Upper lobe of left lung (tissue), 4 donors: ENCODE results near the gene AGL.

ENCODE experiments used
- EP300 ChIP-seq, 4 donors: sonication (generic); formaldehyde crosslinking; IDR thresholded peaks; one replicate each; pipeline ENCODE4 v1.5.1; 2017; ENCODE audit warnings: antibody characterized with exemption in 4 of 4, control low read depth in 2 of 4
- POLR2AphosphoS5 ChIP-seq, 2 donors: sonication (generic); formaldehyde crosslinking; IDR thresholded peaks; one replicate each; pipeline ENCODE4 v1.5.1; 2017; ENCODE audit warnings: antibody characterized with exemption in 2 of 2
- TF ChIP-seq, protein P1 (sequence below), 6 experiments: fragments of 450-650 bp in 4 of 6; fragments of 200-600 bp in 2 of 6; sonication (generic) in 2 of 6; IDR thresholded peaks; one replicate each; pipeline ENCODE4 v1.5.1; 2016 to 2019; ENCODE audit warnings: antibody characterized with exemption in 6 of 6

DNA sequence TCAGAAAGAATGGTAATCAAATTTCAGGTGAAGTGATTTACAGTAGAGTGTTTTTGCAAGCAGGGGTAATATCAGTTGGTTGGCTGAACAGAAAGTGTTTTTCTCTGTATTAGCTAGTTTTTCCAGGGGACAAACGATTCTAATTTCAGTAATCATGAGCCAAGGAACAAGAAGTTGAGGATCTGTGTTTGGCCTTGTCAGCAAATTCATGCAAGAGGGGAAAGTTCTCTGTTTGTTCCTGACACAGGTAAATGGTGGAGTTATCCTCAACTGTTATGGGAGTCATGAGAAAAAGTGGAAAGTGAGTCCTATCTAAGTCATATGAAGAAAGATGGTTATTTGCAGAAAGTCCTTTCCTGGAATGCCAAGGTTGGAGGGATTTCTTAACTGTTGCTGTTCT is 95.0 kb downstream of the AGL start:
- TF ChIP-seq, protein P1, sequence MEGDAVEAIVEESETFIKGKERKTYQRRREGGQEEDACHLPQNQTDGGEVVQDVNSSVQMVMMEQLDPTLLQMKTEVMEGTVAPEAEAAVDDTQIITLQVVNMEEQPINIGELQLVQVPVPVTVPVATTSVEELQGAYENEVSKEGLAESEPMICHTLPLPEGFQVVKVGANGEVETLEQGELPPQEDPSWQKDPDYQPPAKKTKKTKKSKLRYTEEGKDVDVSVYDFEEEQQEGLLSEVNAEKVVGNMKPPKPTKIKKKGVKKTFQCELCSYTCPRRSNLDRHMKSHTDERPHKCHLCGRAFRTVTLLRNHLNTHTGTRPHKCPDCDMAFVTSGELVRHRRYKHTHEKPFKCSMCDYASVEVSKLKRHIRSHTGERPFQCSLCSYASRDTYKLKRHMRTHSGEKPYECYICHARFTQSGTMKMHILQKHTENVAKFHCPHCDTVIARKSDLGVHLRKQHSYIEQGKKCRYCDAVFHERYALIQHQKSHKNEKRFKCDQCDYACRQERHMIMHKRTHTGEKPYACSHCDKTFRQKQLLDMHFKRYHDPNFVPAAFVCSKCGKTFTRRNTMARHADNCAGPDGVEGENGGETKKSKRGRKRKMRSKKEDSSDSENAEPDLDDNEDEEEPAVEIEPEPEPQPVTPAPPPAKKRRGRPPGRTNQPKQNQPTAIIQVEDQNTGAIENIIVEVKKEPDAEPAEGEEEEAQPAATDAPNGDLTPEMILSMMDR (IDR thresholded peaks at IDR 0.05) = no peak
- no peak for TF ChIP-seq EP300 (IDR thresholded peaks at IDR 0.05)
- TF ChIP-seq POLR2AphosphoS5 (IDR thresholded peaks at IDR 0.05) = no peak
